ENCODE data around the gene CDK1.

DNA sequence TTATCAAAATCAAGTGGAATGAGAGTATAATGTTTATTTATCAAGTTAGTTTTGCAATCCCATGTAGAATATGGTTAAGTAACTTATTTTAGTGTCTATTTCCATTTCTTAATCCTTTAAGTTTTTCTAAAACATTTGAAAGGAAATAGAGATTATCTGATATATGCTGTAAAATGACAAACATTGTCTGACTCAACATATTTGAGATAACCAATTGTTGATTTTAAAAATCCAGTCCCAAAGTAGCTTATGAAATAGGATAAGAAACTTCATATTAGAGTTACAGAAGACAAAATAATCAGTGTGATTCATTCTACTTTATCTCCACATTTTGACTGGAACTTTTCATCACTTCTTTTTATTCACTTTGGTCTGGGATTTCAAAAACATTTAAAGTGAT lies 38.7 kb upstream of the CDK1 start:
- TF ChIP-seq, protein P1, sequence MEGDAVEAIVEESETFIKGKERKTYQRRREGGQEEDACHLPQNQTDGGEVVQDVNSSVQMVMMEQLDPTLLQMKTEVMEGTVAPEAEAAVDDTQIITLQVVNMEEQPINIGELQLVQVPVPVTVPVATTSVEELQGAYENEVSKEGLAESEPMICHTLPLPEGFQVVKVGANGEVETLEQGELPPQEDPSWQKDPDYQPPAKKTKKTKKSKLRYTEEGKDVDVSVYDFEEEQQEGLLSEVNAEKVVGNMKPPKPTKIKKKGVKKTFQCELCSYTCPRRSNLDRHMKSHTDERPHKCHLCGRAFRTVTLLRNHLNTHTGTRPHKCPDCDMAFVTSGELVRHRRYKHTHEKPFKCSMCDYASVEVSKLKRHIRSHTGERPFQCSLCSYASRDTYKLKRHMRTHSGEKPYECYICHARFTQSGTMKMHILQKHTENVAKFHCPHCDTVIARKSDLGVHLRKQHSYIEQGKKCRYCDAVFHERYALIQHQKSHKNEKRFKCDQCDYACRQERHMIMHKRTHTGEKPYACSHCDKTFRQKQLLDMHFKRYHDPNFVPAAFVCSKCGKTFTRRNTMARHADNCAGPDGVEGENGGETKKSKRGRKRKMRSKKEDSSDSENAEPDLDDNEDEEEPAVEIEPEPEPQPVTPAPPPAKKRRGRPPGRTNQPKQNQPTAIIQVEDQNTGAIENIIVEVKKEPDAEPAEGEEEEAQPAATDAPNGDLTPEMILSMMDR (IDR thresholded peaks at IDR 0.05; ENCODE audit: low read depth, low read length) = no peak
- TF ChIP-seq MAX (IDR thresholded peaks at IDR 0.05; ENCODE audit: low read depth, low read length) = no peak
- no peak for TF ChIP-seq POLR2A (IDR thresholded peaks at IDR 0.05; ENCODE audit: extremely low read depth, insufficient read length)

All from NB4 (cell line).